ENCODE data around the gene OPA3. TPM values are rescaled to one million over a fixed set of nuclear protein-coding genes. Genes with fewer than 3 reads are reported as not detected.

The OPA3 gene
- total and polyA plus RNA-seq, 10 of the 15 experiments (the other 5 are each of a cell fraction or from before 2014, with no cell fraction given), result 2.2 to 24.3 (median 13.3) TPM

GRCh38 chr19:45508861-45509691, 75.5 kb downstream of the OPA3 start (continued):
- no peak for TF ChIP-seq ZNF384 (IDR thresholded peaks at IDR 0.05; ENCODE audit: borderline replicate concordance, low read depth, low read length)
- TF ChIP-seq BRCA1 (IDR thresholded peaks at IDR 0.05; ENCODE audit: low read depth, low read length), result no peak
- no peak for TF ChIP-seq SPI1 (IDR thresholded peaks at IDR 0.05; ENCODE audit: borderline replicate concordance, insufficient read depth, low read depth, low read length)
- TF ChIP-seq PAX8 (IDR thresholded peaks at IDR 0.05), result no peak
- peak; percentile 9 for TF ChIP-seq E4F1 (IDR thresholded peaks at IDR 0.05; ENCODE audit: borderline replicate concordance, partially characterized antibody)
- TF ChIP-seq TCF7 (IDR thresholded peaks at IDR 0.05; ENCODE audit: borderline replicate concordance), result no peak
- TF ChIP-seq GATAD2B (conservative IDR thresholded peaks at IDR 0.05; ENCODE audit: low read depth), result peak; percentile 90
- TF ChIP-seq PML (IDR thresholded peaks at IDR 0.05; ENCODE audit: low read length), result 0 out of 2 replicates have a peak, but pooled peaks have one; percentile 16
- no peak for TF ChIP-seq SREBF1 (IDR thresholded peaks at IDR 0.05; ENCODE audit: low read length)
- no peak for TF ChIP-seq SMAD5 (IDR thresholded peaks at IDR 0.05; ENCODE audit: low read depth)
- peak; percentile 30; the same call in 1 of the 2 replicates for TF ChIP-seq TCF3 (IDR thresholded peaks at IDR 0.05; ENCODE audit: borderline replicate concordance, insufficient read depth, low read depth, low read length)
- TF ChIP-seq TAF1 (IDR thresholded peaks at IDR 0.05; ENCODE audit: borderline replicate concordance, low read depth, low read length), result no peak
- no peak for TF ChIP-seq NFYB (IDR thresholded peaks at IDR 0.05; ENCODE audit: insufficient read depth, low read depth, low read length)
- peak; percentile 64 for TF ChIP-seq POLR2AphosphoS5 (IDR thresholded peaks at IDR 0.05; ENCODE audit: low read length)
- peak; percentile 22; the same call in 1 of the 2 replicates for TF ChIP-seq FOXM1 (IDR thresholded peaks at IDR 0.05; ENCODE audit: low read depth, low read length)
- TF ChIP-seq ZNF274 (IDR thresholded peaks at IDR 0.05; ENCODE audit: insufficient read depth, insufficient read length), result no peak
- no peak for TF ChIP-seq CEBPB (IDR thresholded peaks at IDR 0.05; ENCODE audit: borderline replicate concordance in 1 of 2, low read depth in 2 of 2, low read length in 2 of 2)
- peak; percentile 87; the same call in 1 of the 2 replicates for TF ChIP-seq HDGF (IDR thresholded peaks at IDR 0.05)
- no peak for TF ChIP-seq CHD1 (IDR thresholded peaks at IDR 0.05; ENCODE audit: low read depth, low read length)
- peak; percentile 98 for TF ChIP-seq MEF2B (IDR thresholded peaks at IDR 0.05; ENCODE audit: partially characterized antibody, poor library complexity, severe bottlenecking)
- no peak for TF ChIP-seq ZBTB4 (CRISPR knock-in tag; IDR thresholded peaks at IDR 0.05)
- TF ChIP-seq IKZF2 (IDR thresholded peaks at IDR 0.05), result peak; percentile 91 to 94
- TF ChIP-seq ESRRA (IDR thresholded peaks at IDR 0.05; ENCODE audit: low read length), result no peak
- TF ChIP-seq EED (IDR thresholded peaks at IDR 0.05; ENCODE audit: low read depth), result peak; percentile 90
- no peak for TF ChIP-seq RAD21 (IDR thresholded peaks at IDR 0.05; ENCODE audit: insufficient read depth, low read depth, low read length)
- TF ChIP-seq KLF5 (IDR thresholded peaks at IDR 0.05; ENCODE audit: partially characterized antibody), result no peak
- TF ChIP-seq BACH1 (IDR thresholded peaks at IDR 0.05; ENCODE audit: borderline replicate concordance), result no peak

Data from GM12878 (cell line).